Spinal cord (tissue), 10 donors: Measurements from ENCODE around the gene UCK1. TPM values are rescaled to one million over a fixed set of nuclear protein-coding genes. Genes with fewer than 3 reads are reported as not detected.

Experiments
- DNase-seq, 6 donors: peaks; one replicate each; pipeline versions ENCODE4 v3.0.0 to v3.0.0-alpha.2; 2013 to 2015; ENCODE audit warnings: low spot score in 6 of 6, low read depth in 4 of 6
- H3K27ac ChIP-seq: one replicate; pipeline ENCODE4 v1.5.1; 2013; ENCODE audit warnings: low read depth, low read length, control low read depth
- H3K27me3 ChIP-seq: one replicate; pipeline ENCODE4 v1.6.1; 2013; ENCODE audit warnings: low read length; ENCODE audit not compliant: control insufficient read depth, insufficient read depth
- H3K36me3 ChIP-seq: one replicate; pipeline ENCODE4 v1.6.1; 2013; ENCODE audit warnings: low read length; ENCODE audit not compliant: control insufficient read depth, insufficient read depth
- H3K4me1 ChIP-seq: one replicate; pipeline ENCODE4 v1.6.1; 2013; ENCODE audit warnings: low read length; ENCODE audit not compliant: control insufficient read depth, insufficient read depth
- H3K4me3 ChIP-seq: one replicate; pipeline ENCODE4 v1.5.1; 2013; ENCODE audit warnings: low read depth, low read length, control low read depth
- H3K9me3 ChIP-seq: one replicate; pipeline ENCODE4 v1.6.1; 2013; ENCODE audit warnings: low read length; ENCODE audit not compliant: control insufficient read depth, insufficient read depth
- WGBS: methylation state at CpG from one replicate; pipeline ENCODE4 v1.1.5; 2013; ENCODE audit warnings: missing lambda C conversion rate; ENCODE audit not compliant: insufficient coverage; 5-methylcytosine and 5-hydroxymethylcytosine counted together
- long read RNA-seq, 4 donors: transcript quantifications; one replicate each; lab custom pipeline, GENCODE V29; 2026
- polyA plus RNA-seq, 2 donors: library from polyadenylated mRNA; unstranded; fragments of 120-200 nt; gene quantifications; one replicate each; pipeline ENCODE4 v1.2.1, GENCODE V29; 2013; ENCODE audit not compliant: insufficient read length in 2 of 2
- total RNA-seq, 2 donors: library from RNA; depleted of rRNA in 1 of 2; stranded (reverse); fragments of 120-200 nt in 1 of 2; fragments of >200 nt in 1 of 2; gene quantifications; one replicate each; pipeline versions ENCODE4 v1.2.3 to v1.2.4, GENCODE V29; 2013 to 2014
- donor health status: healthy.

UCK1 gene
- 10 to 100 TPM; 14.2 to 35.4 TPM for total RNA-seq
- polyA plus RNA-seq, result 10 to 100 TPM; 56.4 to 57.7 TPM
- long read RNA-seq, donor 1, transcript UCK1-204 (7 exons, 2,167 nt), result major isoform, 28 of 33 reads
- long read RNA-seq, donor 1, partial matches to known transcripts, result 0 of 33 reads
- long read RNA-seq, donor 1, other reads (novel, unspliced or antisense), result 0 of 33 reads
- long read RNA-seq, donor 2, transcript UCK1-204 (7 exons, 2,167 nt), result major isoform, 11 of 12 reads
- long read RNA-seq, donor 2, partial matches to known transcripts, result 0 of 12 reads
- long read RNA-seq, donor 2, other reads (novel, unspliced or antisense), result 0 of 12 reads
- long read RNA-seq, donor 3, transcript UCK1-204 (7 exons, 2,167 nt), result major isoform, 11 of 11 reads
- long read RNA-seq, donor 3, partial matches to known transcripts, result 0 of 11 reads
- long read RNA-seq, donor 3, other reads (novel, unspliced or antisense), result 0 of 11 reads
- long read RNA-seq, donor 4, transcript UCK1-204 (7 exons, 2,167 nt), result major isoform, 5 of 7 reads
- long read RNA-seq, donor 4, partial matches to known transcripts, result 0 of 7 reads
- long read RNA-seq, donor 4, other reads (novel, unspliced or antisense), result 0 of 7 reads

GRCh38 chr9:131530920-131531832, at the start of gene UCK1:
Gene UCK1 (minus strand): TSS chr9:131531263. CDS start chr9:131531174, 89 bp downstream.
- H3K4me1 ChIP-seq, result peaks cover 35% of the 10 kb centered on the region
- no peaks in the 10 kb centered on the region for H3K9me3 ChIP-seq
- peak within 1 kb of the TSS; percentile 70 for H3K4me3 ChIP-seq
- WGBS, result 5% methylated on average over 103 of the region's 103 CpGs
- no peaks in the 10 kb centered on the region for H3K27me3 ChIP-seq
- no peak within 1 kb of the TSS for H3K27ac ChIP-seq
- peaks cover 41% of the 10 kb centered on the region for H3K36me3 ChIP-seq
- DNase-seq, result peak; percentile 69 to 96 (median 80)

DNA sequence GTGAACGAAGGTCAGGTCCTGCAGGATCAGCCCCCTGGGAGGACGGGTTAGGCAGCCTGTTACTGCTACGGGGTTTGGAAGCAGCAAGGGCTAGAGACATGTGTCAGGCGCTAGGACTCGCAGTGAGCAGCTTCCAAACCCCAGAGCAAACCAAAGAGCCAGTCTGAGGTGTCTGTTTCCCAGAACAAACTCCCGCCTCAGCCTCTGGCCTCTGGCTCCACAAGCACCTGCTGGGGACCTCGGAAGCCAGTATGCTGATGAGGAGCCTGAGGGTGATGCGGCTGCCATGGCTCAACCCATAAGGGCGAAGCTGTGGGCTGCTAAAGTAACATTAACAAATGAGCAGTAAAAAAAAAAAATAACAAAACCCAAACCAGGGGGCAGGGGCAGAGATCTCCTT, 49.3 kb upstream of the UCK1 start:
- DNase-seq, result no peak
- Histone ChIP-seq H3K9me3 (no peaks in the 10 kb centered on the region), H3K27me3 (no peaks in the 10 kb centered on the region), H3K4me1 (peaks cover 30% of the 10 kb centered on the region), H3K4me3 (no peak overlapping the region), H3K27ac (no peak overlapping the region), H3K36me3 (peaks cover 98% of the 10 kb centered on the region)
- WGBS, result 82% methylated on average over 7 of the region's 9 CpGs

- 55% methylated on average over 8 of the region's 8 CpGs for WGBS
- Histone ChIP-seq H3K4me1 (peaks cover 30% of the 10 kb centered on the region), H3K36me3 (peaks cover 97% of the 10 kb centered on the region), H3K27ac (peak overlapping the region; percentile 40), H3K27me3 (no peaks in the 10 kb centered on the region), H3K9me3 (no peaks in the 10 kb centered on the region), H3K4me3 (no peak overlapping the region)
- peak; percentile 17 to 87 (median 42) for DNase-seq
These were observed 48.7 kb upstream of the UCK1 start for GRCh38 chr9:131579789-131580211.

GRCh38 chr9:131578731-131579504, 47.9 kb upstream of the UCK1 start:
- Histone ChIP-seq H3K4me1 (peaks cover 30% of the 10 kb centered on the region), H3K36me3 (peaks cover 88% of the 10 kb centered on the region), H3K27me3 (no peaks in the 10 kb centered on the region), H3K9me3 (no peaks in the 10 kb centered on the region), H3K4me3 (no peak overlapping the region), H3K27ac (no peak overlapping the region)
- peak in 1 of 6 donors; percentile 46 for DNase-seq
- WGBS, result 69% methylated on average over 22 of the region's 26 CpGs

DNA sequence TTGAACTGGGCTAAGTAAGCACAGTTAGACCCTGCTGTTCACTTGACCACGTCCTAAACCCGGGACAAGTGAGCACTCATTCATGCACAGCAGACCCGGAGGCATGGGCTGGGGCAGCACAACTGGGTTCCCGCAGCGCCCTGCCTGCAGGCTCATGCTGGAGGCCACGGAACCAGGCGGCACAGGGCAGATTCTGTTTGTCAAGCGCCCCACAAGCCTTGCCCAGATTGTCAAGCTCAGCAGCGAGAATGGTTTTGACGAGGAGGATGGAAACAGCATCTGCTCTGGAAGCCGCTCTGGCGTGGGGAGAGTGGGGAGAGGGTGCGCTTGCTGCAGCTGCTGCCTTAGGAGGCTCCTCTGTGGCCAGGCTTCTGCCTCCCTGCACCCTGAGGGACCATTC, 47.0 kb upstream of the UCK1 start:
- no peak overlapping the region for H3K27ac ChIP-seq
- H3K9me3 ChIP-seq, result no peaks in the 10 kb centered on the region
- 51% methylated on average over 13 of the region's 13 CpGs for WGBS
- DNase-seq, result peak in 2 of 6 donors; percentile 13 to 82
- H3K4me3 ChIP-seq, result no peak overlapping the region
- H3K4me1 ChIP-seq, result peaks cover 30% of the 10 kb centered on the region
- H3K27me3 ChIP-seq, result no peaks in the 10 kb centered on the region
- peaks cover 84% of the 10 kb centered on the region for H3K36me3 ChIP-seq

GRCh38 chr9:131577005-131578000, 46.2 kb upstream of the UCK1 start:
- DNase-seq, result peak in 1 of 6 donors; percentile 18
- no peaks in the 10 kb centered on the region for H3K27me3 ChIP-seq
- no peaks in the 10 kb centered on the region for H3K9me3 ChIP-seq
- H3K36me3 ChIP-seq, result peaks cover 80% of the 10 kb centered on the region
- H3K4me3 ChIP-seq, result no peak overlapping the region
- 90% methylated on average over 13 of the region's 25 CpGs for WGBS
- peaks cover 30% of the 10 kb centered on the region for H3K4me1 ChIP-seq
- H3K27ac ChIP-seq, result no peak overlapping the region

DNA sequence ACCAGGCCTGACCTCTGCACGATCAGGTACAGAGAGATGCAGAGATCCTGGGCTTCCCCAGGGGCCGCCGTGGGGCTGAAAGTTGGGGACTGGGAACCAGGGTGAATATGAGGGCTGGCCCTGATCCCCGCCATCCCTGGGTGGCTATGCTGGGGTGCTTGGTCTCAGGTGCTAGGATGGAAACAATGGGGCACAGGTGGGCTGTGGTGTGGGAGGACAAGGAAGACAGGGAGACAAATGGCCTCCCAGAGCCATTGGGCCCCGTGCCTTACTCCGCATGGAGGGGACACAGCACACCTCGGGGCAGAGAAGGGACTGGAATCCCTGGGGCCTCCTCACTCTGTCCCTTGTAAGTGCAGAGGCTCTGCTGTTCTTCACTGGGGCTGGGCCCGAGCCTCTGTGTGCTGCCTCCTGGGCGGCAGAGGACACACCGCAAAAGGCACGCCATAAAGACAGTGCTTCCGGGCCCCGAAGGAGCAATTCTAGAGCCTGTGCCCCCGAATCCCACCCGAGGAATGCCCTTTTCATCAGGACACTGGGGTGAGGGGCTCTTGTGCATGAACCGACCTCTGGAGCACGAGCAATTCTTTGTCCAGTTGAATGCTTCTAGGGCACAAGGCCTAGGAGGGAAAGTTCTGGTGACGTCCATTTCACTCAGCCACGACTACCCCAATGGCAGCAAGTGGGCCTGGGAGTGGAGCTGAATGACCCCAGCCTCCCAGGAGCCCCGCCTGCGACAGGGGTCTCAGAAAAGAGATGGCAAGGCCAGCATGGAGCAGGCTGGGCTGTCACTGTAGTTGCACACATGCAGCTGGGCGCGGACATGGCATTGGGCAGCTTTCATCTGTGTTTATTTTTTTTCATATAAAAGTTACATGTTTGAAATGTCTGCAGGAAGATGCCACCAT, 45.1 kb upstream of the UCK1 start:
- H3K27ac ChIP-seq, result no peak overlapping the region
- H3K4me1 ChIP-seq, result peaks cover 30% of the 10 kb centered on the region
- H3K4me3 ChIP-seq, result no peak overlapping the region
- H3K9me3 ChIP-seq, result no peaks in the 10 kb centered on the region
- DNase-seq, result no peak
- H3K36me3 ChIP-seq, result peaks cover 77% of the 10 kb centered on the region
- H3K27me3 ChIP-seq, result no peaks in the 10 kb centered on the region
- WGBS, result 92% methylated on average over 21 of the region's 23 CpGs
